Endothelial cell of umbilical vein (primary cell): Measurements from ENCODE around the gene ATXN3L.

Experiments
- POLR2A ChIP-seq: IDR thresholded peaks from 2 replicates; pipeline ENCODE4 v1.6.1; 2012; ENCODE audit warnings: low read depth, mild to moderate bottlenecking, control low read depth, low read length
- POLR2AphosphoS5 ChIP-seq: IDR thresholded peaks from 2 replicates; pipeline ENCODE4 v1.6.1; 2012; ENCODE audit warnings: low read depth, mild to moderate bottlenecking, control low read depth, low read length, moderate library complexity; ENCODE audit not compliant: insufficient read depth
- TF ChIP-seq, protein P1 (sequence below), 2 donors: IDR thresholded peaks; 1 replicate in 1 of 2; 2 replicates in 1 of 2; pipeline ENCODE4 v1.5.1; 2011; ENCODE audit warnings: low read length in 2 of 2, mild to moderate bottlenecking in 2 of 2, moderate library complexity in 2 of 2, control low read depth in 1 of 2, inconsistent platforms in 1 of 2, low read depth in 1 of 2; ENCODE audit not compliant: insufficient read depth in 1 of 2; ENCODE audit errors: extremely low read depth in 1 of 2
- TF ChIP-seq, protein P2 (sequence below): IDR thresholded peaks from 2 replicates; pipeline ENCODE4 v1.6.1; 2011; ENCODE audit not compliant: insufficient read depth, insufficient read length

GRCh38 chrX:13311560-13311959 is 8.3 kb downstream of the ATXN3L start:
- TF ChIP-seq, protein P1, sequence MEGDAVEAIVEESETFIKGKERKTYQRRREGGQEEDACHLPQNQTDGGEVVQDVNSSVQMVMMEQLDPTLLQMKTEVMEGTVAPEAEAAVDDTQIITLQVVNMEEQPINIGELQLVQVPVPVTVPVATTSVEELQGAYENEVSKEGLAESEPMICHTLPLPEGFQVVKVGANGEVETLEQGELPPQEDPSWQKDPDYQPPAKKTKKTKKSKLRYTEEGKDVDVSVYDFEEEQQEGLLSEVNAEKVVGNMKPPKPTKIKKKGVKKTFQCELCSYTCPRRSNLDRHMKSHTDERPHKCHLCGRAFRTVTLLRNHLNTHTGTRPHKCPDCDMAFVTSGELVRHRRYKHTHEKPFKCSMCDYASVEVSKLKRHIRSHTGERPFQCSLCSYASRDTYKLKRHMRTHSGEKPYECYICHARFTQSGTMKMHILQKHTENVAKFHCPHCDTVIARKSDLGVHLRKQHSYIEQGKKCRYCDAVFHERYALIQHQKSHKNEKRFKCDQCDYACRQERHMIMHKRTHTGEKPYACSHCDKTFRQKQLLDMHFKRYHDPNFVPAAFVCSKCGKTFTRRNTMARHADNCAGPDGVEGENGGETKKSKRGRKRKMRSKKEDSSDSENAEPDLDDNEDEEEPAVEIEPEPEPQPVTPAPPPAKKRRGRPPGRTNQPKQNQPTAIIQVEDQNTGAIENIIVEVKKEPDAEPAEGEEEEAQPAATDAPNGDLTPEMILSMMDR (IDR thresholded peaks at IDR 0.05; ENCODE audit: extremely low read depth in 1 of 2, insufficient read depth in 1 of 2, low read depth in 1 of 2, low read length in 2 of 2) = no peak
- TF ChIP-seq POLR2A (no peak), POLR2AphosphoS5 (no peak)
- TF ChIP-seq, protein P2, sequence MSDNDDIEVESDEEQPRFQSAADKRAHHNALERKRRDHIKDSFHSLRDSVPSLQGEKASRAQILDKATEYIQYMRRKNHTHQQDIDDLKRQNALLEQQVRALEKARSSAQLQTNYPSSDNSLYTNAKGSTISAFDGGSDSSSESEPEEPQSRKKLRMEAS = no peak
